Astrocyte (in vitro differentiated cells and primary cell): ENCODE measurements around the gene PER3. TPM values are rescaled to one million over a fixed set of nuclear protein-coding genes. Genes with fewer than 3 reads are reported as not detected.
A peak's percentile ranks its signal among the peaks of the same experiment; 100 is the strongest.

Experiments
- DNase-seq: peaks from one replicate; pipeline ENCODE4 v3.0.0-alpha.2; 2010; ENCODE audit warnings: low read depth
- FAIRE-seq: peaks from 2 replicates; lab custom pipeline; 2011; peaks lifted over from hg19 to GRCh38; lab: Jason Lieb, UNC
- H2AFZ ChIP-seq: 2 replicates; pipeline ENCODE4 v1.6.0; 2012; ENCODE audit warnings: low read depth, low read length, inconsistent platforms
- H3K27ac ChIP-seq: 2 replicates; pipeline ENCODE4 v1.5.1; 2011; ENCODE audit warnings: low read depth, low read length, inconsistent platforms
- H3K27me3 ChIP-seq: 2 replicates; pipeline ENCODE4 v1.6.0; 2011; ENCODE audit warnings: low read length, inconsistent platforms; ENCODE audit not compliant: insufficient read depth
- H3K36me3 ChIP-seq: 2 replicates; pipeline ENCODE4 v1.5.1; 2011; ENCODE audit warnings: low read length, inconsistent platforms; ENCODE audit not compliant: insufficient read depth
- H3K4me1 ChIP-seq: 2 replicates; pipeline ENCODE4 v1.5.1; 2011; ENCODE audit warnings: low read length, inconsistent platforms; ENCODE audit not compliant: insufficient read depth
- H3K4me2 ChIP-seq: 2 replicates; pipeline ENCODE4 v1.6.0; 2012; ENCODE audit warnings: low read length, inconsistent platforms
- H3K4me3 ChIP-seq: 2 replicates; pipeline ENCODE4 v1.5.1; 2011; ENCODE audit warnings: low read depth, mild to moderate bottlenecking, low read length, inconsistent platforms; ENCODE audit not compliant: insufficient read depth
- H3K79me2 ChIP-seq: 2 replicates; pipeline ENCODE4 v1.6.0; 2012; ENCODE audit warnings: mild to moderate bottlenecking, low read length, inconsistent platforms; ENCODE audit not compliant: insufficient read depth
- H3K9ac ChIP-seq: 2 replicates; pipeline ENCODE4 v1.6.0; 2012; ENCODE audit warnings: mild to moderate bottlenecking, low read length, inconsistent platforms
- H3K9me3 ChIP-seq: 2 replicates; pipeline ENCODE4 v1.5.1; 2012; ENCODE audit warnings: low read depth, mild to moderate bottlenecking, low read length, inconsistent platforms; ENCODE audit not compliant: insufficient read depth
- H4K20me1 ChIP-seq: 2 replicates; pipeline ENCODE4 v1.6.0; 2012; ENCODE audit warnings: low read length, inconsistent platforms; ENCODE audit not compliant: insufficient read depth
- H3K27ac Mint-ChIP-seq: one replicate; pipeline ENCODE4 v1.8.0; 2021; ENCODE audit warnings: mild to moderate bottlenecking, mixed read lengths; ENCODE audit not compliant: unreplicated experiment
- H3K27me3 Mint-ChIP-seq: one replicate; pipeline ENCODE4 v1.8.0; 2021; ENCODE audit warnings: low read depth, mixed read lengths; ENCODE audit not compliant: unreplicated experiment
- H3K36me3 Mint-ChIP-seq: one replicate; pipeline ENCODE4 v1.8.0; 2021; ENCODE audit warnings: low read depth, mixed read lengths; ENCODE audit not compliant: unreplicated experiment
- H3K4me1 Mint-ChIP-seq: one replicate; pipeline ENCODE4 v1.8.0; 2021; ENCODE audit warnings: low read depth, mixed read lengths; ENCODE audit not compliant: unreplicated experiment
- H3K4me3 Mint-ChIP-seq: one replicate; pipeline ENCODE4 v1.8.0; 2021; ENCODE audit warnings: mild to moderate bottlenecking, moderate library complexity, mixed read lengths; ENCODE audit not compliant: unreplicated experiment
- H3K9me3 Mint-ChIP-seq: one replicate; pipeline ENCODE4 v1.8.0; 2021; ENCODE audit warnings: mild to moderate bottlenecking, mixed read lengths; ENCODE audit not compliant: unreplicated experiment
- EZH2 ChIP-seq: IDR thresholded peaks from 2 replicates; pipeline ENCODE4 v1.6.1; 2012; ENCODE audit warnings: mild to moderate bottlenecking, low read length, inconsistent platforms; ENCODE audit not compliant: insufficient read depth
- total RNA-seq: library from RNA; stranded (reverse); gene quantifications from 2 replicates; pipeline ENCODE4 v1.2.1, GENCODE V29; 2021
- TF ChIP-seq, protein P1 (sequence below): IDR thresholded peaks from 2 replicates; pipeline ENCODE4 v1.5.1; 2011; ENCODE audit warnings: low read depth, mild to moderate bottlenecking, inconsistent platforms, low read length, moderate library complexity; ENCODE audit not compliant: insufficient read depth

Gene PER3
- total RNA-seq, 1 donor from 2014 or later, result 2.5 TPM

GRCh38 chr1:7821282-7821681, 37.2 kb downstream of the PER3 start:
- Histone ChIP-seq H3K27me3 (no peaks in the 10 kb centered on the region), H3K9ac (no peak overlapping the region), H3K27ac (no peak overlapping the region), H4K20me1 (no peaks in the 10 kb centered on the region), H3K9me3 (no peaks in the 10 kb centered on the region), H3K4me2 (no peak overlapping the region), H3K36me3 (peaks cover 3% of the 10 kb centered on the region), H3K79me2 (no peaks in the 10 kb centered on the region), H3K4me3 (no peak overlapping the region), H3K4me1 (no peaks in the 10 kb centered on the region), H2AFZ (no peak overlapping the region)
- Mint-ChIP-seq H3K36me3 (no peaks in the 10 kb centered on the region), H3K27me3 (no peaks in the 10 kb centered on the region), H3K27ac (no peak overlapping the region), H3K4me1 (no peaks in the 10 kb centered on the region), H3K4me3 (no peak overlapping the region), H3K9me3 (no peaks in the 10 kb centered on the region)
- DNase-seq, result no peak
- FAIRE-seq, result no peak
- no peak for TF ChIP-seq EZH2
- TF ChIP-seq, protein P1, sequence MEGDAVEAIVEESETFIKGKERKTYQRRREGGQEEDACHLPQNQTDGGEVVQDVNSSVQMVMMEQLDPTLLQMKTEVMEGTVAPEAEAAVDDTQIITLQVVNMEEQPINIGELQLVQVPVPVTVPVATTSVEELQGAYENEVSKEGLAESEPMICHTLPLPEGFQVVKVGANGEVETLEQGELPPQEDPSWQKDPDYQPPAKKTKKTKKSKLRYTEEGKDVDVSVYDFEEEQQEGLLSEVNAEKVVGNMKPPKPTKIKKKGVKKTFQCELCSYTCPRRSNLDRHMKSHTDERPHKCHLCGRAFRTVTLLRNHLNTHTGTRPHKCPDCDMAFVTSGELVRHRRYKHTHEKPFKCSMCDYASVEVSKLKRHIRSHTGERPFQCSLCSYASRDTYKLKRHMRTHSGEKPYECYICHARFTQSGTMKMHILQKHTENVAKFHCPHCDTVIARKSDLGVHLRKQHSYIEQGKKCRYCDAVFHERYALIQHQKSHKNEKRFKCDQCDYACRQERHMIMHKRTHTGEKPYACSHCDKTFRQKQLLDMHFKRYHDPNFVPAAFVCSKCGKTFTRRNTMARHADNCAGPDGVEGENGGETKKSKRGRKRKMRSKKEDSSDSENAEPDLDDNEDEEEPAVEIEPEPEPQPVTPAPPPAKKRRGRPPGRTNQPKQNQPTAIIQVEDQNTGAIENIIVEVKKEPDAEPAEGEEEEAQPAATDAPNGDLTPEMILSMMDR, result no peak

DNA sequence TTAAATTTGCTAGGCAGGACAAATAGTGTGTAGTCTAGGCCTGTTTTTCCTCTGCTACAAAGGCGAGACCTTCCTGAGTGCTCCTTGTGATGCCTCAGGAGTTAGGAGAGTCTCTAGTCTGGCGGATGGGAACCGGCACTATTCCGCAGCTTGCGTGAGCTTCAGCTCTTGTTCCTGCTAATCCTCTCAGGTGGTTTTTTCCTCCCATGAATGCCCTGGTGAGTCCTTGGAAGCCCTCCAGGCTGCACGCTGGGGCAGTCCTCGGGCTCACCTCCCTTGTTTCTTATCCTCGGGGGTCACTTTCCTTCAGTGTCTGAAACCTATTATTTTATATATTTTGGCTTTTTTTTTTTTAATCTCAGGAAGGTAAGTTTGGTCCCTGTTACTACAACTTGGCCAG, 40.6 kb downstream of the PER3 start:
- Mint-ChIP-seq H3K9me3 (no peaks in the 10 kb centered on the region), H3K36me3 (no peaks in the 10 kb centered on the region)

GRCh38 chr1:7826363-7826762, 42.3 kb downstream of the PER3 start:
- H3K27ac ChIP-seq, result no peak overlapping the region
- H3K4me1 ChIP-seq, result no peaks in the 10 kb centered on the region
- H4K20me1 ChIP-seq, result no peaks in the 10 kb centered on the region
- H3K9ac ChIP-seq, result no peak overlapping the region
- no peaks in the 10 kb centered on the region for H3K9me3 ChIP-seq
- H3K36me3 ChIP-seq, result peaks cover 3% of the 10 kb centered on the region
- no peak overlapping the region for H3K27ac Mint-ChIP-seq
- peak overlapping the region; percentile 62 for H3K4me2 ChIP-seq
- H3K9me3 Mint-ChIP-seq, result no peaks in the 10 kb centered on the region
- TF ChIP-seq, protein P1, result no peak
- no peak for TF ChIP-seq EZH2
- no peak overlapping the region for H3K4me3 ChIP-seq
- H3K27me3 Mint-ChIP-seq, result no peaks in the 10 kb centered on the region
- H3K27me3 ChIP-seq, result no peaks in the 10 kb centered on the region
- FAIRE-seq (no peak), DNase-seq (no peak)
- H2AFZ ChIP-seq, result no peak overlapping the region
- H3K4me1 Mint-ChIP-seq, result no peaks in the 10 kb centered on the region
- H3K4me3 Mint-ChIP-seq, result no peak overlapping the region
- no peaks in the 10 kb centered on the region for H3K79me2 ChIP-seq
- H3K36me3 Mint-ChIP-seq, result no peaks in the 10 kb centered on the region

More for the DNA sequence above, 40.6 kb downstream of the PER3 start:
- Histone ChIP-seq H3K27me3 (no peaks in the 10 kb centered on the region), H4K20me1 (no peaks in the 10 kb centered on the region), H3K27ac (no peak overlapping the region), H3K4me1 (no peaks in the 10 kb centered on the region), H3K9ac (no peak overlapping the region), H3K4me2 (no peak overlapping the region), H3K79me2 (no peaks in the 10 kb centered on the region), H2AFZ (no peak overlapping the region), H3K36me3 (peaks cover 3% of the 10 kb centered on the region), H3K9me3 (no peaks in the 10 kb centered on the region), H3K4me3 (no peak overlapping the region)
- no peak overlapping the region for H3K27ac Mint-ChIP-seq
- no peak overlapping the region for H3K4me3 Mint-ChIP-seq
- H3K27me3 Mint-ChIP-seq, result no peaks in the 10 kb centered on the region
- no peak for DNase-seq
- no peak for FAIRE-seq
- TF ChIP-seq, protein P1, result no peak
- no peak for TF ChIP-seq EZH2
- no peaks in the 10 kb centered on the region for H3K4me1 Mint-ChIP-seq
